SK-N-MC (cell line): ENCODE results near the gene TEAD1.

Source experiments
- DNase-seq: peaks from one replicate; pipeline ENCODE4 v3.0.0-alpha.2; 2011; ENCODE audit warnings: low read depth, low spot score
- H3K27ac ChIP-seq: fragments of 200-600 bp; sonication (generic); 2 replicates; pipeline ENCODE4 v1.5.1; 2016; ENCODE audit warnings: mixed run types
- H3K36me3 ChIP-seq: fragments of 200-600 bp; sonication (generic); 2 replicates; pipeline ENCODE4 v1.6.1; 2017; ENCODE audit warnings: antibody characterized with exemption, low read length, mixed read lengths; ENCODE audit not compliant: insufficient read depth
- H3K4me3 ChIP-seq: fragments of 200-600 bp; sonication (generic); 2 replicates; pipeline ENCODE4 v1.5.1; 2016
- H3K9ac ChIP-seq: fragments of 200-600 bp; sonication (generic); 2 replicates; pipeline ENCODE4 v1.8.0; 2017; ENCODE audit warnings: mixed run types, mixed read lengths; ENCODE audit not compliant: insufficient read length
- H3K9me3 ChIP-seq: fragments of 200-600 bp; sonication (generic); 2 replicates; pipeline ENCODE4 v1.6.1; 2017; ENCODE audit warnings: low read depth, mild to moderate bottlenecking, antibody characterized with exemption, low read length, moderate library complexity, mixed read lengths
- EZH2 ChIP-seq: fragments of 200-600 bp; sonication (generic); IDR thresholded peaks from one replicate; pipeline ENCODE4 v1.6.1; 2017; ENCODE audit warnings: antibody characterized with exemption
- FOXP2 ChIP-seq: optimal IDR thresholded peaks from 2 replicates; pipeline ENCODE3; 2011; ENCODE audit warnings: mild to moderate bottlenecking, moderate library complexity; ENCODE audit not compliant: insufficient read depth; ENCODE audit errors: extremely low read length, control extremely low read depth
- POLR2AphosphoS5 ChIP-seq: IDR thresholded peaks from 2 replicates; pipeline ENCODE4 v1.6.1; 2012; ENCODE audit warnings: mild to moderate bottlenecking, low read depth, low read length, borderline replicate concordance

TEAD1 gene

DNA sequence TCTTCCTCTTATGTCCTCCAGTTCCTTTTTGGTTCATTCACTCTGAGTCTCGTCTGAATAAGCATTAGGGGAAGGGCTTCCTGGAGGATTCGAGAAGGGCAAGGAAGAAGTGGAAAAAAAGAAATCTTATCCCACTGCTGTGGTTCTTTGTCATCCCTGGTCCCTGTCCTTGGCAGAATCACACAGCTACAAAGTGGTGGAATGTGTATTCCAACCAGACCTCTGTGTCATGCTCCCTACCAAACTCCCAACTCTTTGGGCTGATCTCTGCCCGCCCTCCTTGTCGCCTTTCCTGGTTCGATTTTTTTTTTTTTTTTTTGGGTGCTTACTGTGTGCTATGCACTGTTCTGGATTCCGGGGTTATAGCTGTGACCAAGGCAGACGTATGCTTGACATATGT, 61.0 kb downstream of the TEAD1 start:
- peaks cover 9% of the 10 kb centered on the region; the same call in 1 of the 2 replicates for H3K36me3 ChIP-seq
- no peak for DNase-seq
- TF ChIP-seq FOXP2 (no peak), POLR2AphosphoS5 (no peak), EZH2 (no peak)
- no peaks in the 10 kb centered on the region for H3K9me3 ChIP-seq
- no peak overlapping the region for H3K4me3 ChIP-seq
- no peak overlapping the region for H3K9ac ChIP-seq
- no peak overlapping the region for H3K27ac ChIP-seq

DNA sequence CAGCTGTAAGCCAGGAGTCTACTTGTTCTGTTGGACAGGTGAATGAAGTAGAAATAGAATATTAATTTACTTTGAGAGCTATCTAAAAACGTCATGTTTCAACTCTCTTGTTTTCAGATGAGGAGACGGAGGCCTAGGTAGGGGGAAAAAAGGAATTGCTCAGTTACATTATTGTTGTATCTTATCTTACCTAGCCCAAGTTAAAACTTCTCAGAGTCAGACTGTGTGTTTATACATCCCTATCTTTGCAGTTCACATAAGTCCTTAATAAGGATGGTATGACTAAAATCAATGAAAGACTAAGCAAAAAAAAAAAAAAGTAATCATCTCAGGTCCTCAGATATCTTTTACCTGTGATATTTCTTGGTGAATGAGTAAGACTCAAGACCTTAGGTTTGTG, 62.8 kb downstream of the TEAD1 start:
- H3K27ac ChIP-seq: no peak overlapping the region
- no peak overlapping the region for H3K4me3 ChIP-seq
- peaks cover 9% of the 10 kb centered on the region; the same call in 1 of the 2 replicates for H3K36me3 ChIP-seq
- no peak overlapping the region for H3K9ac ChIP-seq
- TF ChIP-seq POLR2AphosphoS5 (no peak), FOXP2 (no peak), EZH2 (no peak)
- H3K9me3 ChIP-seq: no peaks in the 10 kb centered on the region
- DNase-seq: no peak

DNA sequence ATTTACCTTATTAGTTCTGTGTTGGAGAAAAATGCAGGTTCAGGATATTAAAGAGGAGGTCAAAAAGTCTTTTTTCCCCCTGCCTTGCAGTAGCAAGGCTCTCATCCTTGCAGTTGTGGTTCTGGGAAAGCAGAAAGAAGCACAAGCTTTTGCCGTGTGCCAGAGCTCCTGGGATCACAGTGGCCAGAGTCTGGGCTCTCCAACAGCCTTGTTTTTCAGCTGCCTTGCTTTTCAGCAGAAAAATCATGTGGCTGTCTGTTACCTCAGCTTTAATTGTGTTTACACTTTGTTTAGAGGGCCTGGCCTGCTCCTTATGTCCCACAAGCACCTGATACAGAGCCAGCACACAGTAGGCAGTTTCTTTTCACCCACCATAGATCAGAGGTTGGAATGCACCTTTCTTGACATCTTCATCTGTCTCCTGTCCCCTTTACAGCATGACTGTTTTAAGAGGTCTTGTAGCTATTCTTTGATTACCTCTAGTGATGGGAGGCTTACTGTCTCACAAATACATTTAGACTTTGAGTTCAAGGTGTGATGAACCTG, 67.5 kb downstream of the TEAD1 start:
- H3K4me3 ChIP-seq: no peak overlapping the region
- no peak for DNase-seq
- TF ChIP-seq FOXP2 (no peak), EZH2 (no peak)

DNA sequence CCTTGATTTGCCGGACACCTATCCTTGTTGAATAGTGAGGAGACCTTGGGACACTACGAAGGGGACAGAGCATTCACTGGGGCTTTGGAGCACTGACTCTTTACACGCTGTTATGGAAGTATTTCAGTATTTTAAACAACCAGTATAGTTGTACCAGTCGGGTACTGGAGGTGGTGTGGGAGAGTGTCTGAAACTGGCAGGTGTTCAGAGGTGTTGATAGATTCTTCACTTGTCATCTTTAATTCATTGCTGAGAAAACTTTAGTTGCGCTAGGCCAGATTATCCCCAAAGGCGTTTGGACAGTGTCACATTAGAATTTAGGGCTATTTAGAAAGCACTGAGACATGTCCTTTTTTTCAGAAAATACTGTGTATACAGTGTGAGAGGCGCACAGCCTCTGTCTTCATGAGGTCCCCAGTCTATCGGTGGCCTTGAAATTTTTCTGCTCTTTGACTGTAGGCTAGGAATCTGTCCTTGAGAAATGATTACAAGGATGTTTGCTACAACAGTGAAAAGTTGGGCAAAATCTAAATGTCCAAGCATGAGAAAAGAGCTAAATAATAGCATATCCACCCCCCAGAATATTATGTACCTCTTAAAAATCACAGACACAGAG, 69.7 kb downstream of the TEAD1 start:
- H3K9me3 ChIP-seq: no peaks in the 10 kb centered on the region
- H3K36me3 ChIP-seq: peaks cover 9% of the 10 kb centered on the region; the same call in 1 of the 2 replicates
- DNase-seq: no peak
- H3K4me3 ChIP-seq: no peak overlapping the region
- no peak overlapping the region for H3K9ac ChIP-seq
- H3K27ac ChIP-seq: no peak overlapping the region
- no peak for TF ChIP-seq POLR2AphosphoS5
- no peak for TF ChIP-seq FOXP2
- no peak for TF ChIP-seq EZH2

More for the DNA sequence above, 67.5 kb downstream of the TEAD1 start:
- Histone ChIP-seq H3K36me3 (peaks cover 9% of the 10 kb centered on the region; the same call in 1 of the 2 replicates), H3K9ac (no peak overlapping the region), H3K27ac (no peak overlapping the region), H3K9me3 (no peaks in the 10 kb centered on the region)

DNA sequence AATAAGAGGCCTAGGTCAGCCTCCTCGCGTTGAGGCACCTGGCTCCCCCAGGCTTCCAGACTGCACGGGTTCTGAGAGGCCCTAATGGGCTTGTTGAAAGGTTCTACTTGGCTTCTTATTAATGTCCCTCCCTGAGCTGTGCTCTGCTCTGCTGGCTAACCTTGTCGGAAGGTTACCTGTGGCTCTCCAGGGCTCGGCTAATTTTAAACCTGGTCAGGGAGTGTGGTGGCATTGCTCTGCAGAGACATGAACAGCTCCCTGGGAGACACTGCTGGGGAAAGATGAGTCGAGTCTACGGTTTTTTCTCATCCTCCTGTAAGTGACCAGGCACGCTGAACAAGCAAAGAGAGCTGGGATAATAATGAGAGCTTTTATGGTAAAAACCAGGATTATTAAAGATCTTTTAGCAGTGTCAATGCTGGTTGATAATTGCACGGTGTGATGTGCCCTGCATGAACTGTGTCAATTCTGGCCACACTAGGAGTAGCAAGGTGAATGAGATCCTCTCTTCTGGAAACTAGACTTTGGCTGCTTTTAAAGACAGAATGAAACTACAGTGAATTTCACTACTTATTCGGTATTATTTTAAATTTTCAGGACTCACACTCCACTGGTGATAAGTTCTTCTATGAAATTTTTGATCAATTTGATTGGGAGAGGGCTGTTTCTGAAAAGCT, 70.7 kb downstream of the TEAD1 start:
- Histone ChIP-seq H3K36me3 (peaks cover 3% of the 10 kb centered on the region; the same call in 1 of the 2 replicates), H3K27ac (peak overlapping the region; percentile 2; the same call in 1 of the 2 replicates), H3K9me3 (no peaks in the 10 kb centered on the region), H3K4me3 (no peak overlapping the region), H3K9ac (no peak overlapping the region)
- DNase-seq: no peak
- no peak for TF ChIP-seq FOXP2
- no peak for TF ChIP-seq EZH2
- TF ChIP-seq POLR2AphosphoS5: no peak

DNA sequence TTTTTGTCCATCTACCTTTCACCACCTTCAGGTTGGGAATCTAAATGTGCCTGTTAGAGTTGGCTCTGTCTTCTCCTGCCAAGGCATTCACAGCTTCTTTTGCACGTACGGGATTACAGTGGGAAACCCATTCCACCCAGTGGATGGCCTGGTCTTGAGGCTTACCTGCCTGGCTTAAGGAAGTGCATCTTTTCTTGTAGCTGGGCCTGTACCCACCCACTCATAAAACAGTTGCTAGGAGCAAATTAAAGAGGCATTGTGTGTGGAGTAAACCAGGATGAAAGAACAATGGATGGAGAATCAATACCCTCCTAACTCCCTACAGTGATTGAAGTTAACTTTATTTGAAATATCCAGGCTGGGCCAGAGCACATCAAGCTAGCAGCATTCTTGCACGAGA, 71.6 kb downstream of the TEAD1 start:
- H3K27ac ChIP-seq: peak overlapping the region; percentile 2; the same call in 1 of the 2 replicates
- no peaks in the 10 kb centered on the region for H3K36me3 ChIP-seq
- no peak for DNase-seq
- H3K9ac ChIP-seq: no peak overlapping the region
- TF ChIP-seq EZH2: no peak
- no peak for TF ChIP-seq FOXP2
- no peak for TF ChIP-seq POLR2AphosphoS5
- no peaks in the 10 kb centered on the region for H3K9me3 ChIP-seq
- no peak overlapping the region for H3K4me3 ChIP-seq

DNA sequence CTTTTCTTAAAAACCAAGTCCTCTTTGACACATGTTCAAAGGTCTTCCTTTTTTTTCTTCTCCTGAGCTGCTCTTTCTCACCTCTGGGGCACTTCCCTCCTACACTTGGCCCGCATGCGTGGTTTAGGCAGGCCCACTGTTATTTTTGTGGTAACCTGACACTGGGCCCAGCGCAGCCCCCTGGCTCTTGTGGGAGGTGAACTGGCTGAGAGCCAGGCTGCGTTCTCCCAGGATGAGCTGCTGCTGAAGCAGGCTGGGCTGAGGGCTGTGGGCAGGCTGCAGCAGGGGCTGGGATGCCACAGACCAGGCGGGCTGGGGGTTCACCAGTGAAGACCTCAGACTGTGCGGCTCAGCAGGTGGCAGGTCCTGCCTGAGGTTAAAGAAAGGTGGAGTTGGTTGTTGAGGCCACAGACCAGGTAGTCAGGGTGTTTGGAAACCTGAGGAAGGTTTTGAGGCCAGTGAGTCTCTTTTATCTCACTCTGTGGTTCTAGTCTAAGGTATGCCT, 72.4 kb downstream of the TEAD1 start:
- Histone ChIP-seq H3K9ac (no peak overlapping the region), H3K4me3 (no peak overlapping the region)

DNA sequence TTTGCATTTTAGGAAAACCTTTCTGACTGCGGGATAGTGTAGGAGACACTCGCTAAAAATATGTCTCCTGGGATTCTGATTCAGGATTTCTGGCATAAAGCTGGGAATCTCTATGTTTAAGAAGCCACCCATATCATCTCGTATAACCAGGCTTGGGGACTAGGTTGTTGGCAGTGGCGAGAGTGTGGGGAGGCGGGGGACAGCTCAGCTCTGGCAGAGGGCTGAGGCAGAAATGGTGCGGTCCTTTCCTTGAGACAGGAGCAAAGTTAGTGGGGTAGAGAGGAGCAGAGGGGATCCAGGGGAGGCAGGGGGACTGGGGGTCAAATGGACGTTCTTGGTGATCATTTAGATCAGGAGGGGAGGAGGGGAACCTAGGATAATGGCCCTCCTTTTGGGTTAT, 74.3 kb downstream of the TEAD1 start:
- TF ChIP-seq EZH2: no peak
- H3K4me3 ChIP-seq: no peak overlapping the region

More for the DNA sequence above, 72.4 kb downstream of the TEAD1 start:
- DNase-seq: no peak
- H3K36me3 ChIP-seq: no peaks in the 10 kb centered on the region
- TF ChIP-seq POLR2AphosphoS5 (no peak), EZH2 (no peak), FOXP2 (no peak)
- no peak overlapping the region for H3K27ac ChIP-seq
- no peaks in the 10 kb centered on the region for H3K9me3 ChIP-seq

More for the DNA sequence above, 74.3 kb downstream of the TEAD1 start:
- Histone ChIP-seq H3K27ac (no peak overlapping the region), H3K36me3 (no peaks in the 10 kb centered on the region), H3K9ac (no peak overlapping the region), H3K9me3 (no peaks in the 10 kb centered on the region)
- no peak for DNase-seq
